Liver (tissue), 9 donors: ENCODE measurements around the gene ADGRV1. TPM values are rescaled to one million over a fixed set of nuclear protein-coding genes. Genes with fewer than 3 reads are reported as not detected.

Experiments used
- DNase-seq: peaks from one replicate; pipeline ENCODE4 v3.0.0-alpha.2; 2017; ENCODE audit warnings: low spot score
- H3K27ac ChIP-seq, 2 donors: one replicate each; pipeline ENCODE4 v1.7.0; 2013; ENCODE audit warnings: inconsistent platforms in 2 of 2, low read length in 2 of 2, control low read depth in 1 of 2, low read depth in 1 of 2, mild to moderate bottlenecking in 1 of 2
- H3K27me3 ChIP-seq, 4 donors: one replicate each; pipeline versions ENCODE4 v1.6.1 to v1.7.0; 2013; ENCODE audit warnings: low read length in 3 of 4, inconsistent platforms in 1 of 4, mild to moderate bottlenecking in 1 of 4, moderate library complexity in 1 of 4; ENCODE audit not compliant: control insufficient read depth in 4 of 4, insufficient read depth in 4 of 4
- H3K36me3 ChIP-seq, 4 donors: one replicate each; pipeline versions ENCODE4 v1.6.1 to v1.7.0; 2013; ENCODE audit warnings: low read length in 3 of 4, mild to moderate bottlenecking in 3 of 4, low read depth in 1 of 4, moderate library complexity in 1 of 4; ENCODE audit not compliant: control insufficient read depth in 4 of 4, insufficient read depth in 3 of 4
- H3K4me1 ChIP-seq, 4 donors: one replicate each; pipeline versions ENCODE4 v1.6.1 to v1.7.0; 2013; ENCODE audit warnings: low read length in 3 of 4, mild to moderate bottlenecking in 3 of 4, moderate library complexity in 1 of 4; ENCODE audit not compliant: control insufficient read depth in 4 of 4, insufficient read depth in 4 of 4
- H3K4me3 ChIP-seq, 3 donors: one replicate each; pipeline versions ENCODE4 v1.6.1 to v1.7.0; 2013; ENCODE audit warnings: low read length in 3 of 3, control low read depth in 1 of 3, low read depth in 1 of 3, mild to moderate bottlenecking in 1 of 3
- H3K9ac ChIP-seq, 2 donors: one replicate each; pipeline ENCODE4 v1.7.0; 2013; ENCODE audit warnings: low read length in 2 of 2, mild to moderate bottlenecking in 2 of 2, moderate library complexity in 2 of 2, control low read depth in 1 of 2, low read depth in 1 of 2
- H3K9me3 ChIP-seq, 4 donors: one replicate each; pipeline versions ENCODE4 v1.6.1 to v1.7.0; 2013; ENCODE audit warnings: low read length in 3 of 4; ENCODE audit not compliant: control insufficient read depth in 4 of 4
- EGR1 ChIP-seq, 2 donors: IDR thresholded peaks; 2 replicates each; pipeline ENCODE4 v1.6.1; 2016 to 2018; ENCODE audit warnings: antibody characterized with exemption in 2 of 2, low read depth in 2 of 2
- FOXA1 ChIP-seq: IDR thresholded peaks from 2 replicates; pipeline ENCODE4 v1.6.1; 2016; ENCODE audit warnings: antibody characterized with exemption
- GABPA ChIP-seq, 2 donors: IDR thresholded peaks in 1 of 2; conservative IDR thresholded peaks in 1 of 2; 2 replicates each; pipeline ENCODE4 v1.6.1; 2016; ENCODE audit warnings: antibody characterized with exemption in 2 of 2, mild to moderate bottlenecking in 1 of 2, moderate library complexity in 1 of 2
- HNF4G ChIP-seq: IDR thresholded peaks from 2 replicates; pipeline ENCODE4 v1.6.1; 2016; ENCODE audit warnings: antibody characterized with exemption
- JUND ChIP-seq, 2 donors: IDR thresholded peaks; 2 replicates each; pipeline ENCODE4 v1.6.1; 2016; ENCODE audit warnings: antibody characterized with exemption in 2 of 2
- NR2F2 ChIP-seq: IDR thresholded peaks from 2 replicates; pipeline ENCODE4 v1.6.1; 2016; ENCODE audit warnings: antibody characterized with exemption
- RAD21 ChIP-seq, 2 donors: IDR thresholded peaks; 2 replicates each; pipeline ENCODE4 v1.6.1; 2016; ENCODE audit warnings: antibody characterized with exemption in 2 of 2, mild to moderate bottlenecking in 2 of 2
- RXRA ChIP-seq, 2 donors: IDR thresholded peaks; 2 replicates each; pipeline ENCODE4 v1.6.1; 2017 to 2018; ENCODE audit warnings: antibody characterized with exemption in 2 of 2, mild to moderate bottlenecking in 1 of 2
- SP1 ChIP-seq: IDR thresholded peaks from 2 replicates; pipeline ENCODE4 v1.6.1; 2018; ENCODE audit warnings: antibody characterized with exemption, mild to moderate bottlenecking
- TAF1 ChIP-seq: conservative IDR thresholded peaks from 2 replicates; pipeline ENCODE4 v1.6.1; 2016; ENCODE audit warnings: antibody characterized with exemption, mild to moderate bottlenecking
- YY1 ChIP-seq: IDR thresholded peaks from 2 replicates; pipeline ENCODE4 v1.6.1; 2016; ENCODE audit warnings: antibody characterized with exemption, mild to moderate bottlenecking
- WGBS: extraction: QIAGEN DNeasy Blood & Tissue Kit; methylation state at CpG from one replicate; pipeline ENCODE4 v1.1.7; 2013; 5-methylcytosine and 5-hydroxymethylcytosine counted together
- polyA plus RNA-seq, 2 donors: library from polyadenylated mRNA; stranded (reverse) in 1 of 2; unstranded in 1 of 2; fragments of 200-250 nt in 1 of 2; fragments of >200 nt in 1 of 2; fragmentation: Nextera tagmentation in 1 of 2; extraction: Ambion mirVana in 1 of 2; gene quantifications; one replicate each; pipeline versions ENCODE4 v1.2.1 to v1.2.3, GENCODE V29; 2013 to 2015
- total RNA-seq, 2 donors: library from RNA; depleted of rRNA; stranded (reverse); fragments of >200 nt; gene quantifications; one replicate each; pipeline ENCODE4 v1.2.3, GENCODE V29; 2014
- TF ChIP-seq, protein P1 (sequence below): IDR thresholded peaks from 2 replicates; pipeline ENCODE4 v1.6.1; 2016; ENCODE audit warnings: antibody characterized with exemption, mild to moderate bottlenecking
- TF ChIP-seq, protein P2 (sequence below): IDR thresholded peaks from 2 replicates; pipeline ENCODE4 v1.6.1; 2016; ENCODE audit warnings: antibody characterized with exemption
- donor health status: healthy.
- donor health status: healthy.
- donor health status: healthy.
- donor health status: healthy.
- donor health status: healthy.

ADGRV1 gene
- total and polyA plus RNA-seq, 4 donors, result 5.1 to 15.5 (median 9.6) TPM

DNA sequence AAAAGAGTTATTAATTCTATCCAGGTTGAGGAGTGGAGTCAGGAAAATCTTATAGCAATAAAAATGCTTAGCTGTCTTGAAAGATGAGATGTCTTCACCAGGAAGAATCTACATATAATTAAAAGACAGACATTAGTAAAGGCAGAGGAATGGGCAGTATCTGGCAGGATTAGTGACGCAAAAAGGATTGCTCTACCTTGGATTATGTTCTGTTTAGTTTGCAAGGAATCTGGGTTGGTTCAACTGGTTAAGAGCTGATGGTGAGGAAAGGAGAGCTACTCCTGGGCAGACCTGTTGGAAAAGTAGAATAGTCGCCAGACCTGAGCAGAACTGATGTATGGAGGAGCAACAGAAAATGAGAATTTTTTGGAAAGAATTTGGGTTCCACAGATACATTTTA, 318.5 kb downstream of the ADGRV1 start:
- WGBS, result 93% methylated on average over 2 of the region's 2 CpGs
- Histone ChIP-seq H3K27me3 (no peaks in the 10 kb centered on the region), H3K27ac (peak overlapping the region; percentile 14 to 45), H3K9me3 (no peaks in the 10 kb centered on the region), H3K9ac (no peak overlapping the region), H3K4me1 (peaks cover 8 to 48% (median 30%) of the 10 kb centered on the region in 4 donors), H3K36me3 (no peaks in the 10 kb centered on the region), H3K4me3 (no peak overlapping the region)
- TF ChIP-seq RAD21 (IDR thresholded peaks at IDR 0.05) (no peak), RXRA (IDR thresholded peaks at IDR 0.05) (no peak), SP1 (no peak), EGR1 (IDR thresholded peaks at IDR 0.05; ENCODE audit: low read depth in 2 of 2) (no peak), YY1 (no peak), HNF4G (no peak), TAF1 (no peak), NR2F2 (no peak), GABPA (IDR thresholded peaks at IDR 0.05 in 1 of 2, conservative IDR thresholded peaks at IDR 0.05 in 1 of 2) (no peak), FOXA1 (no peak)
- TF ChIP-seq, protein P1, sequence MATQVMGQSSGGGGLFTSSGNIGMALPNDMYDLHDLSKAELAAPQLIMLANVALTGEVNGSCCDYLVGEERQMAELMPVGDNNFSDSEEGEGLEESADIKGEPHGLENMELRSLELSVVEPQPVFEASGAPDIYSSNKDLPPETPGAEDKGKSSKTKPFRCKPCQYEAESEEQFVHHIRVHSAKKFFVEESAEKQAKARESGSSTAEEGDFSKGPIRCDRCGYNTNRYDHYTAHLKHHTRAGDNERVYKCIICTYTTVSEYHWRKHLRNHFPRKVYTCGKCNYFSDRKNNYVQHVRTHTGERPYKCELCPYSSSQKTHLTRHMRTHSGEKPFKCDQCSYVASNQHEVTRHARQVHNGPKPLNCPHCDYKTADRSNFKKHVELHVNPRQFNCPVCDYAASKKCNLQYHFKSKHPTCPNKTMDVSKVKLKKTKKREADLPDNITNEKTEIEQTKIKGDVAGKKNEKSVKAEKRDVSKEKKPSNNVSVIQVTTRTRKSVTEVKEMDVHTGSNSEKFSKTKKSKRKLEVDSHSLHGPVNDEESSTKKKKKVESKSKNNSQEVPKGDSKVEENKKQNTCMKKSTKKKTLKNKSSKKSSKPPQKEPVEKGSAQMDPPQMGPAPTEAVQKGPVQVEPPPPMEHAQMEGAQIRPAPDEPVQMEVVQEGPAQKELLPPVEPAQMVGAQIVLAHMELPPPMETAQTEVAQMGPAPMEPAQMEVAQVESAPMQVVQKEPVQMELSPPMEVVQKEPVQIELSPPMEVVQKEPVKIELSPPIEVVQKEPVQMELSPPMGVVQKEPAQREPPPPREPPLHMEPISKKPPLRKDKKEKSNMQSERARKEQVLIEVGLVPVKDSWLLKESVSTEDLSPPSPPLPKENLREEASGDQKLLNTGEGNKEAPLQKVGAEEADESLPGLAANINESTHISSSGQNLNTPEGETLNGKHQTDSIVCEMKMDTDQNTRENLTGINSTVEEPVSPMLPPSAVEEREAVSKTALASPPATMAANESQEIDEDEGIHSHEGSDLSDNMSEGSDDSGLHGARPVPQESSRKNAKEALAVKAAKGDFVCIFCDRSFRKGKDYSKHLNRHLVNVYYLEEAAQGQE, result no peak
- TF ChIP-seq, protein P2, sequence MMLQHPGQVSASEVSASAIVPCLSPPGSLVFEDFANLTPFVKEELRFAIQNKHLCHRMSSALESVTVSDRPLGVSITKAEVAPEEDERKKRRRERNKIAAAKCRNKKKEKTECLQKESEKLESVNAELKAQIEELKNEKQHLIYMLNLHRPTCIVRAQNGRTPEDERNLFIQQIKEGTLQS, result no peak
- DNase-seq, result no peak

DNA sequence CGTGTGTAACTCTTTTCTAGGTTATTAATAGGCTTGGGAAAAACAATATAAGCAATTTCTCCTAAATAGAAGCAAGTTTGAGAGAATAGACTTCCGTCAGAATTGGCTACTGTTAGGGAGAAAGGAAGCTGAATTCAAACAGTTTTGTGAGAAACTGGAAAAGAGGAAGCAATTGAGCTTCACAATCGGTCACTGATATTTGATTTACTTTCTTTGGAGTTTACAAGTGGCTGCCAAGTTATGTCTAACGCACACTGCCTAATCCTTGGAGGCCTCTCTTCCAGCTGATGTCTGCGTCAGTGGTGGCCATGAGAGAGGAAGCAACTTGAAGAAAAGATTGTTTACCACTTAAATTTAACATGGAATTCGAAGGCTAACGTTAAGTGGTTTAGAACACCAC, 319.5 kb downstream of the ADGRV1 start:
- DNase-seq, result no peak
- no peak overlapping the region for H3K4me3 ChIP-seq
- peak overlapping the region; percentile 55 to 68 for H3K27ac ChIP-seq
- H3K4me1 ChIP-seq, result peaks cover 5 to 39% (median 24%) of the 10 kb centered on the region in 4 donors
- H3K36me3 ChIP-seq, result no peaks in the 10 kb centered on the region
- TF ChIP-seq SP1, result no peak
- WGBS, result 35% methylated on average over 7 of the region's 7 CpGs
- H3K27me3 ChIP-seq, result no peaks in the 10 kb centered on the region
- peak overlapping the region; percentile 8 to 33 for H3K9ac ChIP-seq
- H3K9me3 ChIP-seq, result no peaks in the 10 kb centered on the region

DNA sequence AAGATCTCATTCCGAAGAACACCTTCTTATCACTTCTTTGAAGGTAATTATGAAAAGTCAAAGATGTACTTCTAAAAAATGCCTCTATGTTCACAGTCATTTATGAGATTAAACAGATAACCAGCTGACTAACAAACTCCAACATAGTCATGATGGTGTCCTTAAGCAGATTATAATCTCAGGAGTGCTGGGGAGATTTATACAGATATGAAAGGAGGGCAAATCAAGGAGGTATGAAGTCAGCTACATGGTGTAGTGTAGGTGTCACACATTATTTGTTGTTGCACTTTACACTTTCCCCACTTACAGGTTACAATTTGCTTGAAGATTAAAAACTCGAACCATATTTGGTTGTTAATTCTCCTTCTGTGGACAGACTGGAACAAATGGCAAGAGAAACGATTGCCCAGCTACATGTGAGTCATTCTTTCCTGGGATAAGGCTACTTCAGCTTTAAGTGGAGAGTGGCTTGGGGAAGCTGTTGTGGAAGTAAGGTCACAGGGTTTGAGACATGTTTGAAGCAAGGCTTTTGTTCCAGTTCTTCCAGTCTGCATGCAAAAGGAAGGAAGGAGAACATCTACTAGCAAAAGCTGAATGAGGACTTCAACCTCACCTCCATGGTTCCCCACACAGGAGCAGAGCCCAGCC, 320.1 kb downstream of the ADGRV1 start:
- H3K36me3 ChIP-seq, result no peaks in the 10 kb centered on the region
- H3K27ac ChIP-seq, result peak overlapping the region; percentile 55 to 68
- no peak for DNase-seq
- H3K4me3 ChIP-seq, result no peak overlapping the region
- peak; percentile 56 to 67 for TF ChIP-seq JUND (IDR thresholded peaks at IDR 0.05)
- TF ChIP-seq HNF4G, result no peak
- no peaks in the 10 kb centered on the region for H3K9me3 ChIP-seq
- H3K4me1 ChIP-seq, result peaks cover 2 to 37% (median 22%) of the 10 kb centered on the region in 4 donors
- H3K9ac ChIP-seq, result no peak overlapping the region
- no peaks in the 10 kb centered on the region for H3K27me3 ChIP-seq
- WGBS, result 77% methylated on average over 3 of the region's 3 CpGs
